ENCODE results near the gene TEX19. TPM values are rescaled to one million over a fixed set of nuclear protein-coding genes. Genes with fewer than 3 reads are reported as not detected.

The TEX19 gene
- total RNA-seq, 3 donors from 2014 or later, result not detected

- DNase-seq (peak; percentile 88 to 91 (median 91)), ATAC-seq (peak; percentile 72)
- Histone ChIP-seq H3K4me1 (ENCODE audit: low read depth) (peaks cover 44% of the 10 kb centered on the region), H3K9me3 (no peaks in the 10 kb centered on the region), H3K4me3 (no peak overlapping the region), H3K36me3 (ENCODE audit: low read depth) (no peaks in the 10 kb centered on the region)
- intact Hi-C loops (cut with DNase I, micrococcal nuclease), result loop anchor here in 1 of 2 donors (10.0 kb wide), 1 partner anchor 94 kb away; no protein-coding TSS in a partner anchor
- no peak for TF ChIP-seq CTCF (IDR thresholded peaks at IDR 0.05)
Measured at GRCh38 chr17:82328141-82328993, 30.7 kb upstream of the TEX19 start.

- H3K4me3 ChIP-seq, result no peak overlapping the region
- H3K9me3 ChIP-seq, result no peaks in the 10 kb centered on the region
- H3K4me1 ChIP-seq (ENCODE audit: low read depth), result peaks cover 48% of the 10 kb centered on the region
- ATAC-seq (no peak), DNase-seq (peak in 1 of 3 donors; percentile 58)
- intact Hi-C loops (cut with DNase I, micrococcal nuclease), result loop anchor here in 1 of 2 donors (10.0 kb wide), 1 partner anchor 94 kb away; no protein-coding TSS in a partner anchor
- no peaks in the 10 kb centered on the region for H3K36me3 ChIP-seq (ENCODE audit: low read depth)
- TF ChIP-seq CTCF (IDR thresholded peaks at IDR 0.05), result no peak
Measured at GRCh38 chr17:82328994-82329507, 30.0 kb upstream of the TEX19 start.

- no peak for TF ChIP-seq CTCF (IDR thresholded peaks at IDR 0.05)
- peak in 1 of 3 donors; percentile 56 for DNase-seq
Measured at GRCh38 chr17:82329683-82330321, 29.2 kb upstream of the TEX19 start.

GRCh38 chr17:82330322-82331239, 28.5 kb upstream of the TEX19 start:
- no peak overlapping the region for H3K4me3 ChIP-seq
- H3K4me1 ChIP-seq (ENCODE audit: low read depth), result peaks cover 62% of the 10 kb centered on the region
- no peaks in the 10 kb centered on the region for H3K9me3 ChIP-seq
- intact Hi-C loops (cut with DNase I, micrococcal nuclease), result no loop called here
- DNase-seq (peak; percentile 58 to 81 (median 76)), ATAC-seq (peak; percentile 0)
- no peak for TF ChIP-seq CTCF (IDR thresholded peaks at IDR 0.05)
- H3K36me3 ChIP-seq (ENCODE audit: low read depth), result no peaks in the 10 kb centered on the region

More at GRCh38 chr17:82329683-82330321, 29.2 kb upstream of the TEX19 start:
- Histone ChIP-seq H3K4me1 (ENCODE audit: low read depth) (peaks cover 55% of the 10 kb centered on the region), H3K4me3 (no peak overlapping the region), H3K36me3 (ENCODE audit: low read depth) (no peaks in the 10 kb centered on the region), H3K9me3 (no peaks in the 10 kb centered on the region)
- intact Hi-C loops (cut with DNase I, micrococcal nuclease), result loop anchor here in 1 of 2 donors (10.0 kb wide), 1 partner anchor 95 kb away; no protein-coding TSS in a partner anchor
- no peak for ATAC-seq
